Hepatocyte (in vitro differentiated cells): ENCODE data around the gene SLC25A3. TPM values are rescaled to one million over a fixed set of nuclear protein-coding genes. Genes with fewer than 3 reads are reported as not detected.

Experiments
- DNase-seq: peaks from one replicate; pipeline ENCODE4 v3.0.0-alpha.2; 2016; ENCODE audit warnings: low spot score
- H2AFZ ChIP-seq: fragments of 200-600 bp; sonication (generic); 2 replicates; pipeline ENCODE4 v1.6.0; 2016; ENCODE audit warnings: antibody characterized with exemption, mild to moderate bottlenecking
- H3K27ac ChIP-seq: fragments of 200-600 bp; sonication (generic); 2 replicates; pipeline ENCODE4 v1.5.1; 2016; ENCODE audit warnings: mild to moderate bottlenecking
- H3K27me3 ChIP-seq: fragments of 200-600 bp; sonication (generic); 2 replicates; pipeline ENCODE4 v1.6.1; 2016
- H3K36me3 ChIP-seq: fragments of 200-600 bp; sonication (generic); replicated peaks from 2 replicates; pipeline ENCODE4 v1.5.1; 2016; ENCODE audit warnings: low read depth; ENCODE audit not compliant: insufficient read depth
- H3K4me1 ChIP-seq: fragments of 200-600 bp; sonication (generic); 2 replicates; pipeline ENCODE4 v1.5.1; 2016; ENCODE audit warnings: mild to moderate bottlenecking, moderate library complexity; ENCODE audit not compliant: insufficient read depth
- H3K4me2 ChIP-seq: fragments of 200-600 bp; sonication (generic); 2 replicates; pipeline ENCODE4 v1.6.0; 2016
- H3K4me3 ChIP-seq: fragments of 200-600 bp; sonication (generic); 2 replicates; pipeline ENCODE4 v1.5.1; 2016; ENCODE audit warnings: mild to moderate bottlenecking
- H3K79me2 ChIP-seq: fragments of 200-600 bp; sonication (generic); 2 replicates; pipeline ENCODE4 v1.6.0; 2017; ENCODE audit warnings: mild to moderate bottlenecking
- H3K9me2 ChIP-seq: fragments of 200-600 bp; sonication (generic); replicated peaks from 2 replicates; pipeline ENCODE4 v1.6.0; 2017; ENCODE audit warnings: mild to moderate bottlenecking; ENCODE audit not compliant: insufficient read depth
- H3K9me3 ChIP-seq: fragments of 200-600 bp; sonication (generic); 2 replicates; pipeline ENCODE4 v1.5.1; 2016; ENCODE audit warnings: low read depth, mild to moderate bottlenecking
- H4K20me1 ChIP-seq: fragments of 200-600 bp; sonication (generic); 2 replicates; pipeline ENCODE4 v1.6.0; 2016; ENCODE audit warnings: mild to moderate bottlenecking; ENCODE audit not compliant: insufficient read depth, poor library complexity, severe bottlenecking
- CTCF ChIP-seq: fragments of 200-600 bp; sonication (generic); IDR thresholded peaks from 2 replicates; pipeline ENCODE4 v1.5.1; 2016; ENCODE audit warnings: antibody characterized with exemption, mild to moderate bottlenecking; ENCODE audit not compliant: poor library complexity
- EZH2 ChIP-seq: fragments of 200-600 bp; sonication (generic); IDR thresholded peaks from 2 replicates; pipeline ENCODE4 v1.6.1; 2016; ENCODE audit warnings: antibody characterized with exemption, mild to moderate bottlenecking, borderline replicate concordance
- WGBS: methylation state at CpG from one replicate; pipeline ENCODE4 v1.1.6; 2016; ENCODE audit warnings: low lambda C conversion rate; ENCODE audit errors: missing lambda C conversion rate; 5-methylcytosine and 5-hydroxymethylcytosine counted together
- polyA plus RNA-seq: library from polyadenylated mRNA; unstranded; fragments of >200 nt; fragmentation: Nextera tagmentation; extraction: Ambion mirVana; gene quantifications from 2 replicates; pipeline ENCODE4 v1.2.1, GENCODE V29; 2016
- small RNA-seq: library from RNA; depleted of rRNA; stranded (forward); fragments of <200 nt; gene quantifications from one replicate; pipeline ENCODE3, GENCODE V24; 2014
- total RNA-seq: library from RNA; depleted of rRNA; stranded (reverse); fragments of >200 nt; gene quantifications from 2 replicates; pipeline ENCODE4 v1.2.3, GENCODE V29; 2014

SLC25A3 gene
- total and polyA plus RNA-seq, 2 experiments from 2014 or later = 423 to 871 TPM

GRCh38 chr12:98653866-98654493 is 60.5 kb downstream of the SLC25A3 start:
- TF ChIP-seq EZH2 (no peak), CTCF (peak; percentile 83)
- no peak overlapping the region for H2AFZ ChIP-seq
- WGBS = 96% methylated on average over 1 of the region's 1 CpG
- no peaks in the 10 kb centered on the region for H3K4me1 ChIP-seq
- no peaks in the 10 kb centered on the region for H3K9me3 ChIP-seq
- no peak overlapping the region for H3K27ac ChIP-seq
- H4K20me1 ChIP-seq = no peaks in the 10 kb centered on the region
- no peak overlapping the region for H3K4me3 ChIP-seq
- peaks cover 2% of the 10 kb centered on the region for H3K79me2 ChIP-seq
- no peak overlapping the region for H3K4me2 ChIP-seq
- H3K9me2 ChIP-seq = no peaks in the 10 kb centered on the region
- DNase-seq = peak; percentile 59
- H3K27me3 ChIP-seq = no peaks in the 10 kb centered on the region
- H3K36me3 ChIP-seq = no peaks in the 10 kb centered on the region

Small RNA genes lying within 50 kb of the gene (small RNA-seq; reads per million reads assigned to genes)
- gene SNORA53 = 39.4 reads per million, percentile 97 among the genes with 10 or more reads in this experiment

Other genes starting within 250 kb of the SLC25A3 start
- 112 and 115 TPM in 2 replicates for gene TMPO, start 78.1 kb upstream of the SLC25A3 start, total RNA-seq
- 22.4 and 28.1 TPM in 2 replicates for gene TMPO, start 78.1 kb upstream of the SLC25A3 start, polyA plus RNA-seq
- gene IKBIP, start 51.1 kb downstream of the SLC25A3 start, total RNA-seq = 45.5 and 52.5 TPM in 2 replicates
- 38.0 and 44.5 TPM in 2 replicates for gene IKBIP, start 51.1 kb downstream of the SLC25A3 start, polyA plus RNA-seq
- 20.8 and 26.4 TPM in 2 replicates for gene APAF1, start 51.6 kb downstream of the SLC25A3 start, total RNA-seq
- 5.9 and 6.8 TPM in 2 replicates for gene APAF1, start 51.6 kb downstream of the SLC25A3 start, polyA plus RNA-seq